HepG2 (cell line): Measurements from ENCODE around the gene TLR9. TPM values are rescaled to one million over a fixed set of nuclear protein-coding genes. Genes with fewer than 3 reads are reported as not detected.

Experiments
- ELF1 ChIP-seq: sonication (generic); formaldehyde crosslinking; IDR thresholded peaks from 2 replicates; pipeline ENCODE4 v1.4.0; 2020; ENCODE audit warnings: missing genetic modification reagents
- FOXA3 ChIP-seq: IDR thresholded peaks from 2 replicates; pipeline ENCODE4 v1.6.1; 2016; ENCODE audit warnings: missing genetic modification reagents, missing compliant biosample characterization
- HNRNPK ChIP-seq: fragments of 200-400 bp; formaldehyde crosslinking; IDR thresholded peaks from 2 replicates; pipeline ENCODE4 v1.6.1; 2018; ENCODE audit warnings: low read length, low read depth, moderate library complexity, mild to moderate bottlenecking; ENCODE audit not compliant: poor library complexity, severe bottlenecking
- HOXA5 ChIP-seq: sonication (generic); formaldehyde crosslinking; IDR thresholded peaks from 2 replicates; pipeline ENCODE4 v1.4.0; 2020; ENCODE audit warnings: missing genetic modification reagents
- KAT7 ChIP-seq: IDR thresholded peaks from 2 replicates; pipeline ENCODE4 v1.6.1; 2018; ENCODE audit warnings: borderline replicate concordance, missing compliant biosample characterization
- KLF13 ChIP-seq: sonication (generic); formaldehyde crosslinking; IDR thresholded peaks from 2 replicates; pipeline ENCODE4 v1.4.0; 2020; ENCODE audit warnings: mild to moderate bottlenecking, missing genetic modification reagents
- PAX8 ChIP-seq: sonication (generic); formaldehyde crosslinking; IDR thresholded peaks from 2 replicates; pipeline ENCODE4 v1.8.0; 2022; ENCODE audit warnings: mild to moderate bottlenecking, missing genetic modification reagents, borderline replicate concordance
- POLR2AphosphoS5 ChIP-seq: IDR thresholded peaks from 2 replicates; pipeline ENCODE4 v1.6.1; 2012; ENCODE audit warnings: low read depth, low read length
- SIN3B ChIP-seq: fragments of 150-350 bp; IDR thresholded peaks from 2 replicates; pipeline ENCODE4 v1.6.1; 2014; ENCODE audit warnings: low read length
- SYNCRIP ChIP-seq: fragments of 200-400 bp; formaldehyde crosslinking; IDR thresholded peaks from 2 replicates; pipeline ENCODE4 v1.6.1; 2018; ENCODE audit warnings: mild to moderate bottlenecking, low read depth, low read length; ENCODE audit not compliant: insufficient read depth
- TGIF2 ChIP-seq: IDR thresholded peaks from 2 replicates; pipeline ENCODE4 v1.6.1; 2016; ENCODE audit warnings: control low read depth, missing compliant biosample characterization
- ZMAT3 ChIP-seq: sonication (generic); formaldehyde crosslinking; conservative IDR thresholded peaks from 2 replicates; pipeline ENCODE4 v1.7.0; 2021; ENCODE audit warnings: missing genetic modification reagents
- ZNF496 ChIP-seq: sonication (generic); formaldehyde crosslinking; IDR thresholded peaks from 2 replicates; pipeline ENCODE4 v1.8.1; 2023; ENCODE audit warnings: mild to moderate bottlenecking, moderate library complexity, missing genetic modification reagents; ENCODE audit not compliant: insufficient replicate concordance
- ZNF567 ChIP-seq: sonication (generic); formaldehyde crosslinking; IDR thresholded peaks from 2 replicates; pipeline ENCODE4 v1.8.1; 2023; ENCODE audit warnings: mild to moderate bottlenecking, missing genetic modification reagents, borderline replicate concordance
- polyA plus RNA-seq, 8 experiments: library from polyadenylated mRNA; depleted of rRNA in 3 of 8; stranded (reverse) in 7 of 8; unstranded in 1 of 8; fragments of >200 nt; fragmentation: Illumina TruSeq in 4 of 8; extraction: Trizol in 4 of 8; gene quantifications; 2 replicates each; pipeline versions ENCODE4 v1.2.1 to v1.2.3, GENCODE V29; 2011 to 2016; ENCODE audit warnings: low read depth in 4 of 8, missing spikeins in 1 of 8, mixed read lengths in 1 of 8; ENCODE audit not compliant: insufficient read depth in 1 of 8
- total RNA-seq, 5 experiments: library from RNA; depleted of rRNA; stranded (reverse); fragments of >200 nt; fragmentation: Illumina TruSeq; extraction: Trizol; gene quantifications; 2 replicates each; pipeline ENCODE4 v1.2.3, GENCODE V29; 2016; ENCODE audit warnings: low read depth in 1 of 5
- TF ChIP-seq, protein P1 (sequence below): sonication (generic); formaldehyde crosslinking; IDR thresholded peaks from 2 replicates; pipeline ENCODE4 v1.5.1; 2020; ENCODE audit warnings: mild to moderate bottlenecking, missing genetic modification reagents, borderline replicate concordance
- TF ChIP-seq, protein P2 (sequence below): sonication (generic); formaldehyde crosslinking; IDR thresholded peaks from 2 replicates; pipeline ENCODE4 v1.4.0; 2020; ENCODE audit warnings: missing genetic modification reagents, borderline replicate concordance

TLR9 gene
- total and polyA plus RNA-seq, 2 of the 13 experiments (the other 11 are each of a cell fraction or from before 2014, with no cell fraction given), result not detected

DNA sequence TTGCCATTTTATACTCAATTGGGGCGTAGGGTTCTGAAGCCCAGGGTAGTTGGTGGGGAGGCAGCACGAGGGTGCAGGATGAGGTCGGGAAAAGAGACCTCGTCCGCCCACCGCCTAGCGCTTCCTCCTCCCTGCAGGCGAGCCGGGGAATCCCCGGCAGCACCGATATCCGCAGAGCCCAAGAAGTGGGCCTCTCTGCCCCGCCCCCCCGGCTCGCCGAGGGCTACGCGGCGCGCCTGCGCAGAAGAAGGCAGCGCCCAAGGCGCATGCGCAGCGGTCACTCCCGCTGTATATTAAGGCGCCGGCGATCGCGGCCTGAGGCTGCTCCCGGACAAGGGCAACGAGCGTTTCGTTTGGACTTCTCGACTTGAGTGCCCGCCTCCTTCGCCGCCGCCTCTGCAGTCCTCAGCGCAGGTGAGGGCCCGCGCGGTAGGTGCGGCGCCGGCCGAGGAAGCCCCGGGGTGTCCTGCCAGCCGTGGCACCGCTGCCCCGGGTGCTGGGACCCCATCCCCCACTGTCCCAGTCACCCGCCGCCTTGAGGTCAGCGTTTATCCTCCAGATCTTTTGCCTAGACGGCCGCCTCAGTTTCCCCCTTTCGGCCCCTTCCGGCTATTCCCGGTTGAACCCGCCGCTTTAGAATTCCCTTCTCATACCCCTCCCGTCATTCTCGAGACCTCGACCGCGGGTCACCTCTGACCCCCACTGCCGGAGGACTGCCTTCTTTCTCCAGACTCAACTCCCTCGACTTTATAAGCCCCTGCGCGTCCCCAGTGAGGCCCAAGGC is 27.4 kb downstream of the TLR9 start, which contains the start of gene ALAS1 (continued):
- TF ChIP-seq, protein P1, sequence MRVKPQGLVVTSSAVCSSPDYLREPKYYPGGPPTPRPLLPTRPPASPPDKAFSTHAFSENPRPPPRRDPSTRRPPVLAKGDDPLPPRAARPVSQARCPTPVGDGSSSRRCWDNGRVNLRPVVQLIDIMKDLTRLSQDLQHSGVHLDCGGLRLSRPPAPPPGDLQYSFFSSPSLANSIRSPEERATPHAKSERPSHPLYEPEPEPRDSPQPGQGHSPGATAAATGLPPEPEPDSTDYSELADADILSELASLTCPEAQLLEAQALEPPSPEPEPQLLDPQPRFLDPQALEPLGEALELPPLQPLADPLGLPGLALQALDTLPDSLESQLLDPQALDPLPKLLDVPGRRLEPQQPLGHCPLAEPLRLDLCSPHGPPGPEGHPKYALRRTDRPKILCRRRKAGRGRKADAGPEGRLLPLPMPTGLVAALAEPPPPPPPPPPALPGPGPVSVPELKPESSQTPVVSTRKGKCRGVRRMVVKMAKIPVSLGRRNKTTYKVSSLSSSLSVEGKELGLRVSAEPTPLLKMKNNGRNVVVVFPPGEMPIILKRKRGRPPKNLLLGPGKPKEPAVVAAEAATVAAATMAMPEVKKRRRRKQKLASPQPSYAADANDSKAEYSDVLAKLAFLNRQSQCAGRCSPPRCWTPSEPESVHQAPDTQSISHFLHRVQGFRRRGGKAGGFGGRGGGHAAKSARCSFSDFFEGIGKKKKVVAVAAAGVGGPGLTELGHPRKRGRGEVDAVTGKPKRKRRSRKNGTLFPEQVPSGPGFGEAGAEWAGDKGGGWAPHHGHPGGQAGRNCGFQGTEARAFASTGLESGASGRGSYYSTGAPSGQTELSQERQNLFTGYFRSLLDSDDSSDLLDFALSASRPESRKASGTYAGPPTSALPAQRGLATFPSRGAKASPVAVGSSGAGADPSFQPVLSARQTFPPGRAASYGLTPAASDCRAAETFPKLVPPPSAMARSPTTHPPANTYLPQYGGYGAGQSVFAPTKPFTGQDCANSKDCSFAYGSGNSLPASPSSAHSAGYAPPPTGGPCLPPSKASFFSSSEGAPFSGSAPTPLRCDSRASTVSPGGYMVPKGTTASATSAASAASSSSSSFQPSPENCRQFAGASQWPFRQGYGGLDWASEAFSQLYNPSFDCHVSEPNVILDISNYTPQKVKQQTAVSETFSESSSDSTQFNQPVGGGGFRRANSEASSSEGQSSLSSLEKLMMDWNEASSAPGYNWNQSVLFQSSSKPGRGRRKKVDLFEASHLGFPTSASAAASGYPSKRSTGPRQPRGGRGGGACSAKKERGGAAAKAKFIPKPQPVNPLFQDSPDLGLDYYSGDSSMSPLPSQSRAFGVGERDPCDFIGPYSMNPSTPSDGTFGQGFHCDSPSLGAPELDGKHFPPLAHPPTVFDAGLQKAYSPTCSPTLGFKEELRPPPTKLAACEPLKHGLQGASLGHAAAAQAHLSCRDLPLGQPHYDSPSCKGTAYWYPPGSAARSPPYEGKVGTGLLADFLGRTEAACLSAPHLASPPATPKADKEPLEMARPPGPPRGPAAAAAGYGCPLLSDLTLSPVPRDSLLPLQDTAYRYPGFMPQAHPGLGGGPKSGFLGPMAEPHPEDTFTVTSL, result 0 out of 2 replicates have a peak, but pooled peaks have one; percentile 9
- TF ChIP-seq ZMAT3 (CRISPR knock-in tag), result no peak; the same call in 1 of the 2 replicates
- no peak for TF ChIP-seq SYNCRIP
- no peak for TF ChIP-seq KLF13
- TF ChIP-seq HOXA5 (CRISPR knock-in tag), result peak; percentile 86
- no peak for TF ChIP-seq SIN3B
- TF ChIP-seq ZNF567 (CRISPR knock-in tag), result no peak
- 0 out of 2 replicates have a peak, but pooled peaks have one; percentile 5 for TF ChIP-seq FOXA3 (CRISPR knock-in tag)
- peak; percentile 67; the same call in 1 of the 2 replicates for TF ChIP-seq ELF1 (CRISPR knock-in tag)
- TF ChIP-seq, protein P2, sequence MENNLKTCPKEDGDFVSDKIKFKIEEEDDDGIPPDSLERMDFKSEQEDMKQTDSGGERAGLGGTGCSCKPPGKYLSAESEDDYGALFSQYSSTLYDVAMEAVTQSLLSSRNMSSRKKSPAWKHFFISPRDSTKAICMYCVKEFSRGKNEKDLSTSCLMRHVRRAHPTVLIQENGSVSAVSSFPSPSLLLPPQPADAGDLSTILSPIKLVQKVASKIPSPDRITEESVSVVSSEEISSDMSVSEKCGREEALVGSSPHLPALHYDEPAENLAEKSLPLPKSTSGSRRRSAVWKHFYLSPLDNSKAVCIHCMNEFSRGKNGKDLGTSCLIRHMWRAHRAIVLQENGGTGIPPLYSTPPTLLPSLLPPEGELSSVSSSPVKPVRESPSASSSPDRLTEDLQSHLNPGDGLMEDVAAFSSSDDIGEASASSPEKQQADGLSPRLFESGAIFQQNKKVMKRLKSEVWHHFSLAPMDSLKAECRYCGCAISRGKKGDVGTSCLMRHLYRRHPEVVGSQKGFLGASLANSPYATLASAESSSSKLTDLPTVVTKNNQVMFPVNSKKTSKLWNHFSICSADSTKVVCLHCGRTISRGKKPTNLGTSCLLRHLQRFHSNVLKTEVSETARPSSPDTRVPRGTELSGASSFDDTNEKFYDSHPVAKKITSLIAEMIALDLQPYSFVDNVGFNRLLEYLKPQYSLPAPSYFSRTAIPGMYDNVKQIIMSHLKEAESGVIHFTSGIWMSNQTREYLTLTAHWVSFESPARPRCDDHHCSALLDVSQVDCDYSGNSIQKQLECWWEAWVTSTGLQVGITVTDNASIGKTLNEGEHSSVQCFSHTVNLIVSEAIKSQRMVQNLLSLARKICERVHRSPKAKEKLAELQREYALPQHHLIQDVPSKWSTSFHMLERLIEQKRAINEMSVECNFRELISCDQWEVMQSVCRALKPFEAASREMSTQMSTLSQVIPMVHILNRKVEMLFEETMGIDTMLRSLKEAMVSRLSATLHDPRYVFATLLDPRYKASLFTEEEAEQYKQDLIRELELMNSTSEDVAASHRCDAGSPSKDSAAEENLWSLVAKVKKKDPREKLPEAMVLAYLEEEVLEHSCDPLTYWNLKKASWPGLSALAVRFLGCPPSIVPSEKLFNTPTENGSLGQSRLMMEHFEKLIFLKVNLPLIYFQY (CRISPR knock-in tag), result peak; percentile 60; the same call in 1 of the 2 replicates
- TF ChIP-seq POLR2AphosphoS5, result peak; percentile 94
- TF ChIP-seq ZNF496 (CRISPR knock-in tag), result no peak
- TF ChIP-seq TGIF2 (CRISPR knock-in tag), result peak; percentile 61; the same call in 1 of the 2 replicates
- TF ChIP-seq KAT7 (CRISPR knock-in tag), result peak; percentile 80; the same call in 1 of the 2 replicates
- TF ChIP-seq HNRNPK, result no peak
- no peak; the same call in 1 of the 2 replicates for TF ChIP-seq PAX8 (CRISPR knock-in tag)
